Measurements from ENCODE around the gene NIPBL. TPM values are rescaled to one million over a fixed set of nuclear protein-coding genes. Genes with fewer than 3 reads are reported as not detected.

Gene NIPBL
- polyA plus RNA-seq, 1 experiment, result 37.0 TPM

- POLR2A ChIA-PET, result no interaction called here
- H3K9me3 ChIP-seq (ENCODE audit: control insufficient read depth, insufficient read depth, low read length), result no peaks in the 10 kb centered on the region
- H3K27ac ChIP-seq (ENCODE audit: low read depth, low read length), result no peak overlapping the region
- DNase-seq (ENCODE audit: low read depth, low spot score), result no peak
- CTCF ChIA-PET, result no interaction called here
- TF ChIP-seq, protein P1, sequence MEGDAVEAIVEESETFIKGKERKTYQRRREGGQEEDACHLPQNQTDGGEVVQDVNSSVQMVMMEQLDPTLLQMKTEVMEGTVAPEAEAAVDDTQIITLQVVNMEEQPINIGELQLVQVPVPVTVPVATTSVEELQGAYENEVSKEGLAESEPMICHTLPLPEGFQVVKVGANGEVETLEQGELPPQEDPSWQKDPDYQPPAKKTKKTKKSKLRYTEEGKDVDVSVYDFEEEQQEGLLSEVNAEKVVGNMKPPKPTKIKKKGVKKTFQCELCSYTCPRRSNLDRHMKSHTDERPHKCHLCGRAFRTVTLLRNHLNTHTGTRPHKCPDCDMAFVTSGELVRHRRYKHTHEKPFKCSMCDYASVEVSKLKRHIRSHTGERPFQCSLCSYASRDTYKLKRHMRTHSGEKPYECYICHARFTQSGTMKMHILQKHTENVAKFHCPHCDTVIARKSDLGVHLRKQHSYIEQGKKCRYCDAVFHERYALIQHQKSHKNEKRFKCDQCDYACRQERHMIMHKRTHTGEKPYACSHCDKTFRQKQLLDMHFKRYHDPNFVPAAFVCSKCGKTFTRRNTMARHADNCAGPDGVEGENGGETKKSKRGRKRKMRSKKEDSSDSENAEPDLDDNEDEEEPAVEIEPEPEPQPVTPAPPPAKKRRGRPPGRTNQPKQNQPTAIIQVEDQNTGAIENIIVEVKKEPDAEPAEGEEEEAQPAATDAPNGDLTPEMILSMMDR (IDR thresholded peaks at IDR 0.05; ENCODE audit: low read depth, low read length), result no peak
- H3K4me3 ChIP-seq (ENCODE audit: low read depth, low read length), result no peak overlapping the region
- H3K27me3 ChIP-seq (ENCODE audit: control insufficient read depth, insufficient read depth, low read length), result no peaks in the 10 kb centered on the region
Observed at GRCh38 chr5:36939969-36940858, 63.6 kb downstream of the NIPBL start.

DNA sequence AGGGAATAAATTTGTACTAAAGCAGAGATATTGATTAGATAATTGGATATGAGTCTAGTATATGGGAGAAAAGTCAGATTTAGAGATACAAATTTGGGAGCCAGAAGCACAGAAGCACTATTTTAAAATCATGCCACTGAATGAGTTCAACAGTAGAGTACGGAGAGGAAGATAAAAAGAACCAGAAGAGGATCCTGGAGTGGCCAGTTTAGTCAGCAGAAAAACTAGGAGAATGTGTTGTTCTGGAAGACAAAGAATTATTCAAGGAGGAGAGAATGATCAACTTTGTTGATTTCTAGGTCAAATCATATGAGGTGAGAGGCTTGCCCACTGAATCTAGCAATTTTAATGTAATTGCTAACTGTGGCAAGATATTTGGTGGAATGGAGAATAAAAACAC, 67.0 kb downstream of the NIPBL start:
- ChIA-PET POLR2A (no interaction called here), CTCF (interaction anchor here (1.4 kb wide), 1 partner anchor 75 kb away, joined by 3 read pairs; no protein-coding TSS in a partner anchor)
- Histone ChIP-seq H3K27ac (ENCODE audit: low read depth, low read length) (no peak overlapping the region), H3K4me3 (ENCODE audit: low read depth, low read length) (no peak overlapping the region), H3K27me3 (ENCODE audit: control insufficient read depth, insufficient read depth, low read length) (no peaks in the 10 kb centered on the region), H3K9me3 (ENCODE audit: control insufficient read depth, insufficient read depth, low read length) (no peaks in the 10 kb centered on the region)
- no peak for DNase-seq (ENCODE audit: low read depth, low spot score)
- TF ChIP-seq, protein P1 (IDR thresholded peaks at IDR 0.05; ENCODE audit: low read depth, low read length), result no peak

- ChIA-PET POLR2A (interaction anchor here (1.0 kb wide), 1 partner anchor 68 kb away, joined by 5 read pairs; no protein-coding TSS in a partner anchor), CTCF (interaction anchor here (1.0 to 3.9 kb wide), 4 partner anchors 16 to 67 kb away, joined by 3 to 32 read pairs (median 4); partner anchors contain the start of gene NIPBL)
- TF ChIP-seq, protein P1 (IDR thresholded peaks at IDR 0.05; ENCODE audit: low read depth, low read length), result no peak
- Histone ChIP-seq H3K27ac (ENCODE audit: low read depth, low read length) (no peak overlapping the region), H3K9me3 (ENCODE audit: control insufficient read depth, insufficient read depth, low read length) (no peaks in the 10 kb centered on the region), H3K27me3 (ENCODE audit: control insufficient read depth, insufficient read depth, low read length) (no peaks in the 10 kb centered on the region), H3K4me3 (ENCODE audit: low read depth, low read length) (no peak overlapping the region)
- DNase-seq (ENCODE audit: low read depth, low spot score), result no peak
Observed at GRCh38 chr5:36944024-36944423, 67.5 kb downstream of the NIPBL start.

DNA sequence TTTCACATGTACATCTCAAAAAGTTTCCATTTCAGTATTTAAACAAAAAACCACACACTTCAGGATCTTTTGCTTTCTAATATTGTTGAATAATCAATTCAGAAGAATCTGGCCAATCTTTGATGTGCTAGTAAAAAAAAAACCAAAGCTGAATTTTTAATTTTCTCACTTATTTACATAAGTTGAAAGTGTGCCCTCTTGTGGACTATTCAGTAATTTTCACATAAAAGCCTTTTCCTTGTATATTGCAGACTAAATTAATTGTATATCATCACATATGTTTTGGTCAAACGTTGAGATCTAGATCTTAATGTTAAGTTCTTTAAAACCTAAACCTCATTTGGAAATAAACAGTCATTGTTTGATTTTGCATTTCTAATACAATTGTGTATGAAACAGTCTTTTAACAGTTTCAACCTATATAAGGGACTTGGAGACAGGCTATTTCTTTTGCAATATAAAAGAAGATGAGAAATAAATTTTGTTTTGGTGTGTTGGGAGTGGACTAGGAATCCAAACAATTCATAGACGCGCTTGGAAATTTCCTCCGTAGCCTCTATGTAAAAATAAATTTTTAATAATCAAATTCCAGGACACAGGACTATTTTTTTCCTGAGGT, 68.1 kb downstream of the NIPBL start:
- Histone ChIP-seq H3K9me3 (ENCODE audit: control insufficient read depth, insufficient read depth, low read length) (no peaks in the 10 kb centered on the region), H3K27ac (ENCODE audit: low read depth, low read length) (no peak overlapping the region), H3K4me3 (ENCODE audit: low read depth, low read length) (no peak overlapping the region), H3K27me3 (ENCODE audit: control insufficient read depth, insufficient read depth, low read length) (no peaks in the 10 kb centered on the region)
- DNase-seq (ENCODE audit: low read depth, low spot score), result peak; percentile 24
- TF ChIP-seq, protein P1 (IDR thresholded peaks at IDR 0.05; ENCODE audit: low read depth, low read length), result peak; percentile 51
- POLR2A ChIA-PET, result interaction anchor here (1.0 kb wide), 1 partner anchor 69 kb away, joined by 5 read pairs; no protein-coding TSS in a partner anchor
- CTCF ChIA-PET, result interaction anchor here (1.0 to 3.9 kb wide), 7 partner anchors 10 to 68 kb away, joined by 3 to 32 read pairs (median 4); partner anchors contain the start of gene NIPBL
